ENCODE data around the gene CLTCL1.

Gene CLTCL1

DNA sequence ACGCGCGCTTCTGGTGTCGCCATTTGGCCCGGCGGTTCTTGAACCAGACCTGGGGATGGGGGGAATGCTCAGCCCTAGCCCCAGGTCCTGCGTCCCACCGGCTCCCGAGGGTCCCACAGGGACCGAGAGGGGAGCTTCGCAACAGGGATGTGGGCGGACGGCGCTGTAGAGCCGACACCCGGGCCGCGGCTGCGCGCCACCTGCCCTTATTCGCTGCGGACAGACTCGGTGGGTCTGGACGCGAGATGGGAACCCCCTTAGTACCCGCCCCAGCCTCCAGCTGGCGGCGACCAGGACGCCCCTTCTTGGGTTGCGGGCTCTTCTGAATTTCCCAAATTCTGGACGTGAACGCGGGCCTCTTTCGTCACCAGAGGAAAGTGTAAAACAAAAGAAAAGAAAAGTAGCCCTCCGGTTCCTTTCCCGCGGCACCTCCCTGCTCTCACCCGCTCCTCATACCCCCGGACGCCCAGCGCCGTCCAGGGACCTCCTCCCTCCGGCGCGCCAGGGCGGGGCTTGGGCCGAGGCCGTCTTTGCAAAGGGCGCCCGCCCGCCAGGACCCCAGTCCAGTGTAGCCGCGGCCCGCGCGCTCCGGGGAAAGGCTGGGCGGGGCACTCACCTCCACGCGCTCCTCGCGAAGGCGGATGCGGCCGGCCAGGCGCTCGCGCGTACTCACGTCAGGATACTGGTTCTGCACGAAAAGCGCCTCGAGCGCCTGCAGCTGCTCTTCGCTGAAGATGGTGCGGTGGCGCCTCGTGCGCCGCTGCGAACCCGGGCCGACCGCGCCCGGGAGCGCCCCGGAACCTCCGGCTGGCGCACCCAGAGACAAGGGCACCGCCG, 142.3 kb downstream of the CLTCL1 start:
- peak overlapping the region; percentile 57 for H3K4me3 Mint-ChIP-seq
- H3K9me3 Mint-ChIP-seq: no peaks in the 10 kb centered on the region
- peaks cover 16% of the 10 kb centered on the region for H3K4me1 Mint-ChIP-seq
- CTCF ChIA-PET: no interaction called here
- peaks cover 77% of the 10 kb centered on the region for H3K27me3 Mint-ChIP-seq
- peak; percentile 79 for DNase-seq
- H3K36me3 Mint-ChIP-seq: peaks cover 4% of the 10 kb centered on the region
- no peak overlapping the region for H3K27ac Mint-ChIP-seq

DNA sequence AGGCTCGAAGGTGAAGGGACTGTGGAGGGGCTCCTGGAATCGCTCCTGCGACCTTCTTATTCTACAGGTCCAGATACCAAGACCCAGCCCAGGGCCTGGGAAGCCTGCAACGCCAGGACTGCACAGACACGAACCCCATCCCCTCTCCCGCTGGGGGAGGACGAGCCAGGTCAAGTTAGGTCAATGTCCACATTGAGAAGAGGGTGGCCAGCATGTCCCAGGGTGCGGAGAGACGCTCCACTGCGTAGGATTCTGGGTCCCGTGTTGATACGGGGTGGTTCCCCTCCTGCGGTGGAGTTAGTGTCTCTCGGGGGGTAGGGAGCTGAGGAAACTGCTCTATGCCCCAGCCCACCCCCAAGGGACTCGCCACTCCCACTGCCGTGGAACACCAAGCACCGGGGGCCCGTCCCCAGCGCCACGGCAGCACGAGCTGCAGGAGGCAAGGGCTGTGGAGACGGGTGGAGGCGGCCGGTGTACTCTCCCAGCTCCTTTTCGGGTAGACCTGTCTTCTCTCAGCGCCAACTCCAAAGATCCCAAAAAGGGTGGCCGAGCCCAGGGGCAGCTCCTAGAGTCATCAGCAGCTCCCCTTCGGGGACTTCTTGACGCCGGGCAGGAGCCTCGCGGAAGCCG, 143.0 kb downstream of the CLTCL1 start:
- no peak overlapping the region for H3K4me3 Mint-ChIP-seq
- no peak for DNase-seq
- CTCF ChIA-PET: no interaction called here
- peaks cover 22% of the 10 kb centered on the region for H3K4me1 Mint-ChIP-seq
- no peak overlapping the region for H3K27ac Mint-ChIP-seq
- H3K36me3 Mint-ChIP-seq: peaks cover 8% of the 10 kb centered on the region
- no peaks in the 10 kb centered on the region for H3K9me3 Mint-ChIP-seq
- peaks cover 70% of the 10 kb centered on the region for H3K27me3 Mint-ChIP-seq

- Mint-ChIP-seq H3K27me3 (peaks cover 57% of the 10 kb centered on the region), H3K27ac (no peak overlapping the region), H3K36me3 (peaks cover 8% of the 10 kb centered on the region), H3K4me1 (peaks cover 26% of the 10 kb centered on the region), H3K4me3 (no peak overlapping the region), H3K9me3 (no peaks in the 10 kb centered on the region)
- CTCF ChIA-PET: no interaction called here
- DNase-seq: no peak
Measured at GRCh38 chr22:19147195-19147780, 144.2 kb downstream of the CLTCL1 start.

- Mint-ChIP-seq H3K27me3 (peaks cover 48% of the 10 kb centered on the region), H3K27ac (no peak overlapping the region), H3K9me3 (no peaks in the 10 kb centered on the region), H3K4me1 (peaks cover 30% of the 10 kb centered on the region), H3K4me3 (no peak overlapping the region), H3K36me3 (peaks cover 12% of the 10 kb centered on the region)
- CTCF ChIA-PET: no interaction called here
- no peak for DNase-seq
Measured at GRCh38 chr22:19146215-19146968, 145.1 kb downstream of the CLTCL1 start.

DNA sequence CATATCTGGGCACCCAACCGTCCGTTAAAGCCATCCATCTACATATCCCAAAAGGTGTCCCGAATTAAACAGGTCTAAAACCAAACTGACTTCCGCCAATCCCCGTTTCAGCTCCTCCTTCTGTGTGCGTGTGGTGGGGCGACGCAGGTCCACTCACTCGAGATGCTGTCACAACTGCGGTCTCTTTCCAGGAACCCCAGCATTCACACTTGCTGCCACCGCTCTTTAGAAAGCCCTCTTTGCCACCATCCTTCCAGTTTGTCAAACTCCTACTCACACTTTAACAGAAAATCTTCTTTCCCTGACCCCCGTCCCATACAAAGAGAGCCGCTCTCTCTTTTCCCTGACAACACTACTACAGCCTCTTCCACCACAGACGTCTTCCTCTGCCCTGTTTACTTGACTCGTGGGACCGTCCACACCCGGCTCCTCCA, 147.5 kb downstream of the CLTCL1 start:
- Mint-ChIP-seq H3K27me3 (peaks cover 30% of the 10 kb centered on the region), H3K9me3 (no peaks in the 10 kb centered on the region), H3K4me3 (peak overlapping the region; percentile 97), H3K4me1 (peaks cover 25% of the 10 kb centered on the region), H3K27ac (peak overlapping the region; percentile 95), H3K36me3 (peaks cover 18% of the 10 kb centered on the region)
- peak; percentile 57 for DNase-seq
- CTCF ChIA-PET: interaction anchor here (1.1 to 1.3 kb wide), 2 partner anchors 22 to 34 kb away, joined by 3 to 4 read pairs; no protein-coding TSS in a partner anchor

GRCh38 chr22:19143212-19143611, 148.3 kb downstream of the CLTCL1 start:
- Mint-ChIP-seq H3K9me3 (no peaks in the 10 kb centered on the region), H3K4me1 (peaks cover 25% of the 10 kb centered on the region), H3K4me3 (peak overlapping the region; percentile 97), H3K27ac (peak overlapping the region; percentile 75), H3K27me3 (peaks cover 23% of the 10 kb centered on the region), H3K36me3 (peaks cover 20% of the 10 kb centered on the region)
- DNase-seq: no peak
- CTCF ChIA-PET: no interaction called here

- Mint-ChIP-seq H3K9me3 (no peaks in the 10 kb centered on the region), H3K36me3 (peaks cover 23% of the 10 kb centered on the region), H3K4me3 (peak overlapping the region; percentile 44), H3K27me3 (peaks cover 15% of the 10 kb centered on the region), H3K4me1 (peaks cover 25% of the 10 kb centered on the region), H3K27ac (no peak overlapping the region)
- CTCF ChIA-PET: interaction anchor here (0.6 kb wide), 1 partner anchor 10 kb away, joined by 3 read pairs; no protein-coding TSS in a partner anchor
- DNase-seq: no peak
Measured at GRCh38 chr22:19142394-19142793, 149.1 kb downstream of the CLTCL1 start.

- Mint-ChIP-seq H3K9me3 (no peaks in the 10 kb centered on the region), H3K27ac (peak overlapping the region; percentile 19), H3K36me3 (peaks cover 37% of the 10 kb centered on the region), H3K4me1 (peaks cover 25% of the 10 kb centered on the region), H3K27me3 (no peaks in the 10 kb centered on the region), H3K4me3 (no peak overlapping the region)
- DNase-seq: no peak
- CTCF ChIA-PET: no interaction called here
Measured at GRCh38 chr22:19139974-19140373, 151.5 kb downstream of the CLTCL1 start.

DNA sequence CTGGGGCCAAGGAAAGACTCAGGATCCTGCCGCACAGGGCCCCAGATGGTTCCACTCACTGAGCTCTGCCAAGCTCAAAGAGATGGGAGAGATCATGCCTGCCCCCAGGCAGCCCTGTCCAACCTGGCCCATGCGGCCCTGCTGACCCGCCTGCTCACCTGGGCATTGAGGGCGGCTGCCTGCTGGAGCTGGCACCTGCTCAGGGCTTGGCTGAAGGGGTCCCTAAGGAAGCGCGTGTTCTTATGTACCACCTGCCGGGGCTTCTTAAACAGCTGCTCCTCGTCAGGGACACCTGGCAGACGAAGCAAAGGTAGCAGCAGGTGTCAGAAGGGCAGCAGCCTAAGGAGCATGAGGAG, 152.5 kb downstream of the CLTCL1 start:
- Mint-ChIP-seq H3K9me3 (no peaks in the 10 kb centered on the region), H3K4me3 (no peak overlapping the region), H3K27ac (no peak overlapping the region), H3K27me3 (no peaks in the 10 kb centered on the region), H3K4me1 (peaks cover 16% of the 10 kb centered on the region), H3K36me3 (peaks cover 34% of the 10 kb centered on the region)
- DNase-seq: no peak
- CTCF ChIA-PET: no interaction called here

DNA sequence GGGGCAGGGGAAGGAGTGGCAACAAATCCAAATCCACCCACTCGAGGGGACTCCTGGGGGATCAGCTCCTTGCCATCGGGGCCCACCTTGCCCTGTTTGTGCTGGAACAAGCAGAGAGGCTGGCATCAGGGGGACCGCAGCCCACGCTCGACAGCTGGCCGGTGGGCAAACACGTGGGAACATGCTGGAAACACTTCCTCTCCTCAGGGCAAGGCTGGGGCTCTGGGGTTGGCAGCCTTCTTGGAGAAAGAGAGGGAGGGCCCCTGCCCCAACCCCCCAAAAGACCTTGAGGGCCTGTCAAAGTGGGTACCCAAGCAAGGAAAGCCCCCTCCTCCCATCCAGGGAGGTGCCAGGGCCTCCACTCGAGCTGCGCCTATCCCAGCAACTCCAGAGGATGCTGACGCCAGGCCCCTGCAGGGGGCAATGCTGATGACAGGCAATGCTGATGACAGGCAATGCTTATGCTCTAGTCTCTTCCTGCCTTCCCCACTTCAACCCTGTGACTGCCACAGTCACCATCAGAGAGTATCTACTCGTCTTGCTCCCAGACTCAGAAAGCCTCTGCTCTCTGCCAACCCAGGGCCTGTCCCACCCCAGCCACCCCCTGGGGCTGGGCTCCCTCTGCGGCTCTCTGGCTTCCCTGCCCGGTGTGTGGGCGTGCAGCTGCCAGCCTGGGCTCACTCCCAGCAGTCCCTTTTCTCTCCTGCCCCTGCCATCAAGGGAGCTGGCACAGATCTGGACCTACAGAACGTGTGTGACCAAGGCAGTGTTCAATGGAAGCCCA, 153.1 kb downstream of the CLTCL1 start:
- DNase-seq: no peak
- no peaks in the 10 kb centered on the region for H3K9me3 Mint-ChIP-seq
- no peak overlapping the region for H3K27ac Mint-ChIP-seq
- CTCF ChIA-PET: no interaction called here
- no peak overlapping the region for H3K4me3 Mint-ChIP-seq
- H3K4me1 Mint-ChIP-seq: peaks cover 12% of the 10 kb centered on the region
- peaks cover 32% of the 10 kb centered on the region for H3K36me3 Mint-ChIP-seq
- H3K27me3 Mint-ChIP-seq: no peaks in the 10 kb centered on the region

DNA sequence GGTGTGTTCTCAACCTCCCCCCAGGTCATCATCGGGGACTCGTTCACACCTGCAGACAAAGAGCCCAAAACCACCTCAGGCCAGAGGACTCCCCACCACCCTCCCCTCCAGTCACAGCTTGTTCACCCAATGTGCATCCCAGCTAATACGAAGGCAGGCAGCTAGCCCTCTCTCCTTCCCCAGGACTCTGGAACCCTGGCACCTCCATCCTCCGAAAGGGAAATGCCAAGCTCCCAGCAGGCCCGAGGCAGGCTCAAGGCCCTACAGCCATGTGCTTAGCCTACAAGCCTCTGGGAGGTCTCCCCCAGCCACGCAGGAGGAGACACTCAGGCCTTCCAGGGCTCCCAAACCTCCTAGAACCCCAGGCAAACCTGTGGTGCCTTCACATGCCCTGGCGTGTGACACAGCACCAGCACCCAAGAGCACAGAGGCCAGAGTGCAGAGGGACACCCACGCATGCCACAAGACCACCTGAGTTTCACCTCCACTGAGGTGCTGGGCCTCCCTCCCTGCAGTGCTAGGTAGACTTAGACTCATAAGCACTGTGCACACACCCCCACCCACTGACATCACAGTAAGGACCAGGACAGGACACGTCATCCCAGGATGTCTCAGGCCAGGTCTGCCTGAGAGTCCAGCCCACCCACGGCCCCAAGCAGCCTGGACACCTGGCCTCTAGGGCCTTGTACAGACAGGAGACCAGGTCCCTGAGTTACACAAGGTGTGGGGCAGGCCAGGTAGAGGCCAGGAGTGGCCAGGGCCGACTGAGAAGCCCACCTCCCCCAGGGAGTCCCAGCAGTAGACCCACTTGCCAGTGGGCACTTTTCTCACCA, 153.9 kb downstream of the CLTCL1 start:
- H3K36me3 Mint-ChIP-seq: peaks cover 35% of the 10 kb centered on the region
- H3K4me3 Mint-ChIP-seq: no peak overlapping the region
- H3K27ac Mint-ChIP-seq: no peak overlapping the region
- DNase-seq: no peak
- peaks cover 10% of the 10 kb centered on the region for H3K4me1 Mint-ChIP-seq
- CTCF ChIA-PET: no interaction called here
- no peaks in the 10 kb centered on the region for H3K9me3 Mint-ChIP-seq
- H3K27me3 Mint-ChIP-seq: no peaks in the 10 kb centered on the region

- Mint-ChIP-seq H3K27ac (peak overlapping the region; percentile 58), H3K9me3 (no peaks in the 10 kb centered on the region), H3K4me3 (no peak overlapping the region), H3K27me3 (no peaks in the 10 kb centered on the region), H3K4me1 (peaks cover 5% of the 10 kb centered on the region), H3K36me3 (peaks cover 33% of the 10 kb centered on the region)
- CTCF ChIA-PET: no interaction called here
- no peak for DNase-seq
Measured at GRCh38 chr22:19136915-19137314, 154.6 kb downstream of the CLTCL1 start.

DNA sequence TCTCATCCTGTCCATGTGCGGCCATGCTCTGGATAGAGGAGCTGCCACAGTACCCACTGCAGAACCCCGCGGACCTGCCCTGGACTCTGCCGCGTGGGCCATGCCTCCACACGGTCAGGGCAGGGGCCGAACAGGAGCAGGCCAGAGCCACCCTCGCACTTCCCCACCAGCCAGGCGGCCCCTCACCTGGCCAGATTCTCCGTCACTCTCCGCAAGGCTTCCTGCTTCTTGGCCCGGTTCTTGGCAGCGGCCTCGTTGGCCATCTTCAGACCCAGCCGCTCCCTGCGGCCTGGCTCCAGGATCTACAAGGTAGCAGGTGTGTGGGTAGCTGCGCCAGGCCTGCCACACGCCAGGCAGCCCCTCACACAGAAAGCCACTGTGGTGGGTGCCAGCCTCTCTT, 156.6 kb downstream of the CLTCL1 start:
- H3K4me1 Mint-ChIP-seq: no peaks in the 10 kb centered on the region
- H3K36me3 Mint-ChIP-seq: peaks cover 33% of the 10 kb centered on the region
- no peaks in the 10 kb centered on the region for H3K27me3 Mint-ChIP-seq
- no peak for DNase-seq
- no peak overlapping the region for H3K27ac Mint-ChIP-seq
- no peaks in the 10 kb centered on the region for H3K9me3 Mint-ChIP-seq
- CTCF ChIA-PET: no interaction called here
- no peak overlapping the region for H3K4me3 Mint-ChIP-seq
